WTC11 (cell line): ENCODE data around the gene C2orf15. TPM values are rescaled to one million over a fixed set of nuclear protein-coding genes. Genes with fewer than 3 reads are reported as not detected.

Source experiments
- ATAC-seq: fragments of 200-7000 bp; cut with Tn5 transposase; 2 replicates; pipeline ENCODE4 v1.10.0; 2021; ENCODE audit warnings: mild to moderate bottlenecking, moderate library complexity
- CTCF ChIA-PET: fragments of 300-600 bp; sonication (Branson Sonifier 250); formaldehyde crosslinking; loops from one replicate; lab custom pipeline; 2021; ENCODE audit warnings: antibody characterized with exemption; lab: Charles Lee
- POLR2A ChIA-PET: fragments of 350-600 bp; sonication (Branson Sonifier 250); formaldehyde crosslinking; loops from one replicate; lab custom pipeline; 2021; ENCODE audit warnings: antibody characterized with exemption; lab: Charles Lee
- DNase-seq: peaks from one replicate; pipeline ENCODE4 v3.0.0; 2021; ENCODE audit warnings: low spot score
- H3K27ac Mint-ChIP-seq: 2 replicates; pipeline ENCODE4 v1.8.0; 2021; ENCODE audit warnings: mixed read lengths
- H3K27me3 Mint-ChIP-seq: 2 replicates; pipeline ENCODE4 v1.8.0; 2021; ENCODE audit warnings: low read depth, mild to moderate bottlenecking, moderate library complexity, mixed read lengths
- H3K36me3 Mint-ChIP-seq: 2 replicates; pipeline ENCODE4 v1.8.0; 2021; ENCODE audit warnings: mixed read lengths
- H3K4me1 Mint-ChIP-seq: 2 replicates; pipeline ENCODE4 v1.8.0; 2022; ENCODE audit warnings: mixed read lengths
- H3K4me3 Mint-ChIP-seq: 2 replicates; pipeline ENCODE4 v1.8.0; 2021; ENCODE audit warnings: mild to moderate bottlenecking, moderate library complexity, mixed read lengths
- H3K9me3 Mint-ChIP-seq: 2 replicates; pipeline ENCODE4 v1.8.0; 2021; ENCODE audit warnings: mixed read lengths
- ARID4B ChIP-seq: sonication (generic); formaldehyde crosslinking; IDR thresholded peaks from 2 replicates; pipeline ENCODE4 v1.8.0; 2023; ENCODE audit warnings: missing genetic modification reagents, mild to moderate bottlenecking, borderline replicate concordance
- CDX4 ChIP-seq: fragments of 250-450 bp; sonication (Bioruptor Pico); IDR thresholded peaks from 2 replicates; pipeline ENCODE4 v1.9.0; 2021; ENCODE audit warnings: moderate library complexity, mild to moderate bottlenecking, inconsistent platforms, borderline replicate concordance
- CTCF ChIP-seq: fragments of 200-600 bp; IDR thresholded peaks from 2 replicates; pipeline ENCODE4 v1.8.0; 2022; ENCODE audit warnings: antibody characterized with exemption
- E2F4 ChIP-seq: sonication (generic); formaldehyde crosslinking; IDR thresholded peaks from 2 replicates; pipeline ENCODE4 v1.8.1; 2022; ENCODE audit warnings: low read depth, mild to moderate bottlenecking, moderate library complexity, missing genetic modification reagents, borderline replicate concordance
- ESRRA ChIP-seq: sonication (generic); formaldehyde crosslinking; IDR thresholded peaks from 2 replicates; pipeline ENCODE4 v1.8.1; 2022; ENCODE audit warnings: mild to moderate bottlenecking, missing genetic modification reagents, borderline replicate concordance
- NR2C2 ChIP-seq: sonication (generic); formaldehyde crosslinking; IDR thresholded peaks from 2 replicates; pipeline ENCODE4 v1.8.0; 2022; ENCODE audit warnings: mild to moderate bottlenecking, missing genetic modification reagents
- SMAD4 ChIP-seq: sonication (generic); formaldehyde crosslinking; IDR thresholded peaks from 2 replicates; pipeline ENCODE4 v1.8.0; 2022; ENCODE audit warnings: mild to moderate bottlenecking, missing genetic modification reagents
- SOX15 ChIP-seq: fragments of 250-450 bp; sonication (Bioruptor Pico); IDR thresholded peaks from 2 replicates; pipeline ENCODE4 v1.9.0; 2021; ENCODE audit warnings: mild to moderate bottlenecking
- TEAD1 ChIP-seq: sonication (generic); formaldehyde crosslinking; IDR thresholded peaks from 2 replicates; pipeline ENCODE4 v1.8.0; 2022; ENCODE audit warnings: mild to moderate bottlenecking, missing genetic modification reagents
- ZNF121 ChIP-seq: sonication (generic); formaldehyde crosslinking; IDR thresholded peaks from 2 replicates; pipeline ENCODE4 v1.8.0; 2023; ENCODE audit warnings: missing genetic modification reagents
- ZNF263 ChIP-seq: sonication (generic); formaldehyde crosslinking; IDR thresholded peaks from 2 replicates; pipeline ENCODE4 v1.8.1; 2022; ENCODE audit warnings: low read depth, mild to moderate bottlenecking, moderate library complexity, missing genetic modification reagents
- total RNA-seq: library from RNA; stranded (reverse); gene quantifications from 3 replicates; pipeline ENCODE4 v1.2.3, GENCODE V29; 2021
- TF ChIP-seq, protein P1 (sequence below): sonication (generic); formaldehyde crosslinking; IDR thresholded peaks from 2 replicates; pipeline ENCODE4 v1.8.1; 2022; ENCODE audit warnings: missing genetic modification reagents, borderline replicate concordance
- TF ChIP-seq, protein P2 (sequence below): sonication (generic); formaldehyde crosslinking; conservative IDR thresholded peaks from 2 replicates; pipeline ENCODE4 v1.8.1; 2022; ENCODE audit warnings: mild to moderate bottlenecking, missing genetic modification reagents

Gene C2orf15
- total RNA-seq, 1 experiment from 2014 or later = 6.1 TPM

DNA sequence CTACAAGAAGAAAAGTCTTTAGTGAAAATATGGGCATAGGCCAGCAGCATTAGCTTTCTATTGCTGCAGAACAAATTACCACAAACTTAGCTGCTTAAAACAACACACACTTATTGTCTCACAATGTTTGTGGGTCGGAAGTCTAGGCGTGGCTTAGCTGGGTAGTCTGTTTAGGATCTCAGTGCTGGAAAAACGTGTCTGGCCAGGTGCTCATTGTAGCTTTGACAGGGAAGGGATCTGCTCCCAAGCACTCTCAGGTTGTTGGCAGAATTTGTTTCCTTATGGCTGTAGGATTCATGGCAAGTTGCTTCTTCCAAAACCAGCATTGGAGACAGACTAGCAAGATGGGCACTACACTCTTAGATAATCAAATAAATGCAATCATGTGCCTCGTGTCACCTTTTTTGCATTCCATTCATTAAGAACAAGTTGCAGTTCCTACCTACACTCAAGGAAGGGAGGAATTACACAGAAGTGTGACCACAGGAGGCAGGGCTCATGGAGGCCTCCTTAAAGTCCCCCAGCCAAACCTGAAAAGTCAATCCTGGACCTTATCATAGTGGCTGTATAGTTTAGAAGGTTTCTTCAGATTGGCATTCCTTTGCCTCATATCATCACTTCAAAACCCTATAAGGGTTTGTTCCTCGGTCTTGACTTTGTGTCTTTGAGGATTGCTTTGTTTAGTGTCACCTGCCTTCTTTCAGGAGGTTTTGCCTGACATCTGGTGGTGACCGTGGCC, 56.8 kb downstream of the C2orf15 start:
- no peak overlapping the region for H3K4me3 Mint-ChIP-seq
- CTCF ChIA-PET = interaction anchor here (1.0 kb wide), 1 partner anchor 17 kb away, joined by 4 read pairs; no protein-coding TSS in a partner anchor

GRCh38 chr2:99200076-99200800, 58.7 kb downstream of the C2orf15 start:
- Mint-ChIP-seq H3K27me3 (no peaks in the 10 kb centered on the region), H3K4me3 (no peak overlapping the region), H3K27ac (no peak overlapping the region), H3K4me1 (no peaks in the 10 kb centered on the region), H3K9me3 (peaks cover 30% of the 10 kb centered on the region), H3K36me3 (peaks cover 46% of the 10 kb centered on the region)
- TF ChIP-seq CDX4 (CRISPR knock-in tag) (no peak), CTCF (no peak), SMAD4 (no peak), ZNF121 (peak; percentile 53; the same call in 1 of the 2 replicates), SOX15 (CRISPR knock-in tag) (no peak)
- TF ChIP-seq, protein P1, sequence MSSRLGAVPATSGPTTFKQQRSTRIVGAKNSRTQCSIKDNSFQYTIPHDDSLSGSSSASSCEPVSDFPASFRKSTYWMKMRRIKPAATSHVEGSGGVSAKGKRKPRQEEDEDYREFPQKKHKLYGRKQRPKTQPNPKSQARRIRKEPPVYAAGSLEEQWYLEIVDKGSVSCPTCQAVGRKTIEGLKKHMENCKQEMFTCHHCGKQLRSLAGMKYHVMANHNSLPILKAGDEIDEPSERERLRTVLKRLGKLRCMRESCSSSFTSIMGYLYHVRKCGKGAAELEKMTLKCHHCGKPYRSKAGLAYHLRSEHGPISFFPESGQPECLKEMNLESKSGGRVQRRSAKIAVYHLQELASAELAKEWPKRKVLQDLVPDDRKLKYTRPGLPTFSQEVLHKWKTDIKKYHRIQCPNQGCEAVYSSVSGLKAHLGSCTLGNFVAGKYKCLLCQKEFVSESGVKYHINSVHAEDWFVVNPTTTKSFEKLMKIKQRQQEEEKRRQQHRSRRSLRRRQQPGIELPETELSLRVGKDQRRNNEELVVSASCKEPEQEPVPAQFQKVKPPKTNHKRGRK = no peak
- TF ChIP-seq, protein P2, sequence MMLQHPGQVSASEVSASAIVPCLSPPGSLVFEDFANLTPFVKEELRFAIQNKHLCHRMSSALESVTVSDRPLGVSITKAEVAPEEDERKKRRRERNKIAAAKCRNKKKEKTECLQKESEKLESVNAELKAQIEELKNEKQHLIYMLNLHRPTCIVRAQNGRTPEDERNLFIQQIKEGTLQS (CRISPR knock-in tag) = no peak
- CTCF ChIA-PET = no interaction called here
- POLR2A ChIA-PET = no interaction called here
- DNase-seq (no peak), ATAC-seq (no peak)

More for the DNA sequence above, 56.8 kb downstream of the C2orf15 start:
- Mint-ChIP-seq H3K36me3 (peaks cover 32% of the 10 kb centered on the region), H3K4me1 (no peaks in the 10 kb centered on the region), H3K27ac (peak overlapping the region; percentile 63; the same call in 1 of the 2 replicates), H3K9me3 (peaks cover 13% of the 10 kb centered on the region), H3K27me3 (no peaks in the 10 kb centered on the region)
- no peak for TF ChIP-seq ESRRA (CRISPR knock-in tag)
- TF ChIP-seq TEAD1 (CRISPR knock-in tag) = no peak
- no peak for TF ChIP-seq NR2C2 (CRISPR knock-in tag)
- TF ChIP-seq ZNF263 = no peak
- TF ChIP-seq E2F4 = no peak
- TF ChIP-seq ARID4B = no peak
- TF ChIP-seq, protein P1 = no peak
- no peak for ATAC-seq
- POLR2A ChIA-PET = no interaction called here
- DNase-seq = no peak
